VCaP (cell line): ENCODE results near the gene LARGE1.

Source experiments
- H3K27ac ChIP-seq: fragments of 450-650 bp; 2 replicates; pipeline ENCODE4 v1.5.1; 2017
- TF ChIP-seq, protein P1 (sequence below): fragments of 450-650 bp; conservative IDR thresholded peaks from 2 replicates; pipeline ENCODE4 v1.5.1; 2017; ENCODE audit warnings: mild to moderate bottlenecking, moderate library complexity

LARGE1 gene

DNA sequence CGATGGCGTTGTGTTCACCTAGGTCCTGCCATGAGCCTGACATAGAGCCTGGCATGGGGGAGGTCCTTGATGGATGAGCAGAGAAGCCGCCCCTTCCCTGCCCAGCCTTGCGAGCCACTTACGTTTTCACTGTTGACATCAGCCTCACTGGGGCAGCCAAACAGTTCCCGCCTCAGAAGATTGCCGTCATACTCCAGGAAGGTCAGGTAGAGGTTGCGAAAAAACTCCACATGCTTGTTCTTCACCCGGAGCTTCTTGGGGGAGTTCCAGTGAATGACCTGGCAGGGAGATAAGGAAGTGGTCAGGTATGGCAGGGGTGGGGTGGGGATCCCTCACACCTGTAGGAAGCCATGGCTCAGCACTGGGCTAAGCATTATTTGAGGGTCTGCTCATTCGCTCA lies 582.8 kb downstream of the LARGE1 start:
- H3K27ac ChIP-seq: no peak overlapping the region
- TF ChIP-seq, protein P1, sequence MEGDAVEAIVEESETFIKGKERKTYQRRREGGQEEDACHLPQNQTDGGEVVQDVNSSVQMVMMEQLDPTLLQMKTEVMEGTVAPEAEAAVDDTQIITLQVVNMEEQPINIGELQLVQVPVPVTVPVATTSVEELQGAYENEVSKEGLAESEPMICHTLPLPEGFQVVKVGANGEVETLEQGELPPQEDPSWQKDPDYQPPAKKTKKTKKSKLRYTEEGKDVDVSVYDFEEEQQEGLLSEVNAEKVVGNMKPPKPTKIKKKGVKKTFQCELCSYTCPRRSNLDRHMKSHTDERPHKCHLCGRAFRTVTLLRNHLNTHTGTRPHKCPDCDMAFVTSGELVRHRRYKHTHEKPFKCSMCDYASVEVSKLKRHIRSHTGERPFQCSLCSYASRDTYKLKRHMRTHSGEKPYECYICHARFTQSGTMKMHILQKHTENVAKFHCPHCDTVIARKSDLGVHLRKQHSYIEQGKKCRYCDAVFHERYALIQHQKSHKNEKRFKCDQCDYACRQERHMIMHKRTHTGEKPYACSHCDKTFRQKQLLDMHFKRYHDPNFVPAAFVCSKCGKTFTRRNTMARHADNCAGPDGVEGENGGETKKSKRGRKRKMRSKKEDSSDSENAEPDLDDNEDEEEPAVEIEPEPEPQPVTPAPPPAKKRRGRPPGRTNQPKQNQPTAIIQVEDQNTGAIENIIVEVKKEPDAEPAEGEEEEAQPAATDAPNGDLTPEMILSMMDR: no peak

DNA sequence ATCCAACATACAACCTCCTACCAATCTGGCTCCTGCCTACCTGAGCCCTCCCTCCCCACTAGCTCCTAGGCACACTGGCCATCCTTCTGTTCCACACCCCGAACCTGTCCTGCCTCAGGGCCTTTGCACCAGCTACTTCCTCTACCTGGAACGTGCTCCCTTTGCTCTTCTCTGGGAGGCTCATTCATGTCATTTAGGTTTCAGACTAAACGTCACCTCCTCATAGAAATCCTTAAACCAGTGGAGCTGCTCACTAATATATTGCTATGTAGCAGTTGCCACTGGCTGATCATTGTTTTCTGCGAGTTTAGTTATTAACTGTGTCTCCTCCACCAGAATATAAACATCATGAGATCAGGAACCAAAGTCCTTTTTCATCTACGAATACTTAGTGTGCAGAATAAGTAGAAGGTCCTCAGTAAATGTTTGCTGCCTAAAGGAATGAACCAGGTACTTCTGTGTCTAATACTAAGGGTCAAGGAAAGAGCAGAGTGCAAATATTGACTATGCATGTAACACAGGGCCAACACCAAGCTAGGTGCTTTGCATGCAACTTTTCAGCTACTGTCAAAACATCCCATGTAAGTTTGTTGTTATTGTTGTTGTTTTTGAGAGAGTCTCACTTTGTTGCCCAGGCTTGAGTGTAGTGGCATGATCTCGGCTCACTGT lies 584.5 kb downstream of the LARGE1 start:
- H3K27ac ChIP-seq: no peak overlapping the region
- TF ChIP-seq, protein P1: no peak

DNA sequence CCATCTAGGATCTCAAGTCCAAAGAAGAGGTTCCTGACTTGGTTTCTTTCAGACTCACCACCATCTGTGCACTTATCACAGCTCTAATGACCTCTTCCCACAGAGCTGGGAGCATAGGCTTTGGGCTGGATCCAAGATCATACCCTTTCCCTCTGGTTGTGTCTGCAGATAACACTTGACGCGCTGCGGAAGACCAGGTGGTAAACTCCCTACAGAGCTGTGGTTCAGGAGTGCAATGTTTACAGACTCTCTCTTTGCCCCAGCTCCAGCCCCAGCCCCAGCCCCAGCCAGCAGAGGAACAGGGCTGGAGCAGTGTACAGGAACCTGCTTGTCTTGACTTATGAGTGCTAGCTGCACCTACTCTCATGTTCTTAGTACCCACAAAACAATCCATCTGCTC lies 587.7 kb downstream of the LARGE1 start:
- TF ChIP-seq, protein P1: no peak
- H3K27ac ChIP-seq: no peak overlapping the region

DNA sequence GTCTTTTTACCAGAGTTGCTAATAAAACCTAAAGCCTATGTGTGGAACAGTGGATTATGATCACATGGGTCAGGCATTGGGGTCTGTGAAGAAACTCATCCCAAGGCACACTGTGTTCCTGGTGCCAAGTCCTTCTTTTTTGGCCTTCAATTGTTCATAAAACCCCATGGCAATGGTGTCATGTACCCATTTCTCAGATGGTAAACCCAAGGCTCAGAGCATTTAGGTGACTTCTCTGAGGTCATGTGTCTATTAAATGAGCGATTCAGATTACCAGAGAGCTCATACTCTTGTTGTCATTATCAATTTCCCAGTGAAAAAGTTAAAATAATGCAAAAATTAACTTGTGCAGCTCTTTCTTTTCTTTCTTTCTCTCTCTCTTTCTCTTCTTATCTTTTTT lies 589.3 kb downstream of the LARGE1 start:
- H3K27ac ChIP-seq: no peak overlapping the region
- TF ChIP-seq, protein P1: no peak

DNA sequence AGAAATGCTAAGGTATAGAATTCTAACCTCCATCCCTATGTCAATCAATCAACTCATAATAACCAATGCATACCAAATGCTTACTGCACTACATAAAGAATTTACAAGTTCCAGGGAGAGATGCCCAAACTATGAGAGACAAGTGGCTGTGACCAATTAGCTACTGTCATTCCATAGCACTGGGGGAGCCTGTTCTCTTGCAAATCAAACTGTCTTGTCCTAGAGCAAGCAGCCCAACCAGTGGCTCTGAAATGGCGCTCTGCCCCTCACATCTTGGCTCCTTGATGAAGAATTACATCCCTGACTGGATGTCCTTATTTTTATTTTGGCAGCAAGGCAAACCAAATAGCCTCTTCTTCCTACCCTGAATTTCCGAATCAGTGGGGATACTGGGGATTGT lies 589.7 kb downstream of the LARGE1 start:
- TF ChIP-seq, protein P1: no peak
- peak overlapping the region; percentile 70; the same call in 1 of the 2 replicates for H3K27ac ChIP-seq

DNA sequence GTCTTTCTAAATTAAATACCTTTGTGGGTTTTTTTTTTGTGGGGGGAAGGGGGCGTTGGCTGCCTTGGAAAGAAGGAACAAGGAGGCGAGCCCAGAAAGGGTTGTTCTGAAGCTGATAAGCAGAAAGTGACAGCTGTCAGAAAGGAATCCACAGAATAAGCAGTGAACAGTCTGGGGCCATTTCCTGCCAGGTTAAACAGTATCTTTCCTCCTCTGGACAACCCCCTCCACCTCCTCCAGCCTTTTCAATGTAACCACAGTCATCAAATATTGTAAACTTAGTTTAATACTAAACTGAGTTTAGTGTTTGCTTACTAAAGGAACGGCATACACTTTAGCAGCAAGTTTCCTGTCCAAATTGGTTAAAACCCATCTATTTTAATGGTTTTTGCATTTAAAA lies 590.9 kb downstream of the LARGE1 start:
- TF ChIP-seq, protein P1: no peak
- H3K27ac ChIP-seq: peak overlapping the region; percentile 70

GRCh38 chr22:33328789-33329296 lies 591.4 kb downstream of the LARGE1 start:
- peak overlapping the region; percentile 70 for H3K27ac ChIP-seq
- TF ChIP-seq, protein P1: no peak
